HCT116 (cell line): ENCODE measurements around the gene CASP5. TPM values are rescaled to one million over a fixed set of nuclear protein-coding genes. Genes with fewer than 3 reads are reported as not detected.

ENCODE experiments used
- ATAC-seq: fragments of 200-7000 bp; cut with Tn5 transposase; 2 replicates; pipeline ENCODE4 v1.9.1; 2020; ENCODE audit warnings: mild to moderate bottlenecking, moderate library complexity
- BruUV-seq: library from RNA; stranded (reverse); fragments of 400-500 nt; replicated peaks from 2 replicates; lab custom pipeline; 2021; lab: Mats Ljungman, UMichigan
- CTCF ChIA-PET: fragments of 300-600 bp; sonication (Branson Sonifier 250); formaldehyde crosslinking; loops from one replicate; lab custom pipeline; 2021; ENCODE audit warnings: antibody characterized with exemption; lab: Charles Lee
- POLR2A ChIA-PET: fragments of 300-600, 350-600 bp; sonication (Branson Sonifier 250); formaldehyde crosslinking; loops from one replicate; lab custom pipeline; 2021; ENCODE audit warnings: antibody characterized with exemption; lab: Charles Lee
- RAD21 ChIA-PET, 2 experiments: fragments of 300-600 bp; sonication (Branson Sonifier 250); formaldehyde crosslinking; loops; one replicate each; lab custom pipeline; 2023; ENCODE audit warnings: low total read pairs in 2 of 2; ENCODE audit not compliant: uncharacterized antibody in 2 of 2, unreplicated experiment in 2 of 2, low non-redundant PET in 1 of 2; lab: Charles Lee
- DNase-seq: peaks from one replicate; pipeline ENCODE4 v3.0.0-alpha.2; 2010; ENCODE audit warnings: low read depth, low spot score
- H2AFZ ChIP-seq: fragments of 200-600 bp; shearing (Covaris generic), sonication (generic); 2 replicates; pipeline ENCODE4 v1.6.1; 2017; ENCODE audit warnings: low read depth, mixed run types, mixed read lengths, antibody characterized with exemption, low read length; ENCODE audit not compliant: poor library complexity, severe bottlenecking
- H3K27ac ChIP-seq: 2 replicates; pipeline ENCODE4 v1.5.1; 2012; ENCODE audit warnings: low read depth, low read length
- H3K27me3 ChIP-seq: fragments of 200-600 bp; sonication (generic); 2 replicates; pipeline ENCODE4 v1.6.1; 2016; ENCODE audit warnings: mixed run types, low read length, mixed read lengths; ENCODE audit not compliant: insufficient read depth
- H3K36me3 ChIP-seq, 2 experiments: fragments of 200-500 bp in 1 of 2; fragments of 200-600 bp in 1 of 2; sonication (Bioruptor generic) in 1 of 2; sonication (generic) in 1 of 2; 2 replicates each; pipeline versions ENCODE4 v1.5.1 to v1.6.1; 2014 to 2016; ENCODE audit warnings: low read length in 2 of 2, inconsistent platforms in 1 of 2, mixed read lengths in 1 of 2, mixed run types in 1 of 2; ENCODE audit not compliant: insufficient read depth in 2 of 2, control insufficient read depth in 1 of 2
- H3K4me1 ChIP-seq, 2 experiments: fragments of 200-600 bp in 1 of 2; sonication (generic) in 1 of 2; 2 replicates each; pipeline versions ENCODE4 v1.5.1 to v1.6.1; 2012 to 2017; ENCODE audit warnings: low read length in 2 of 2, inconsistent platforms in 1 of 2, mild to moderate bottlenecking in 1 of 2, mixed read lengths in 1 of 2, mixed run types in 1 of 2, moderate library complexity in 1 of 2; ENCODE audit not compliant: insufficient read depth in 2 of 2, control insufficient read depth in 1 of 2
- H3K4me2 ChIP-seq: fragments of 200-600 bp; sonication (generic); 2 replicates; pipeline ENCODE4 v1.6.1; 2017; ENCODE audit warnings: mixed run types, low read length, mixed read lengths
- H3K4me3 ChIP-seq, 2 experiments: fragments of 200-600 bp in 1 of 2; sonication (generic) in 1 of 2; replicated peaks in 1 of 2; 2 replicates each; pipeline ENCODE4 v1.5.1; 2011 to 2016; ENCODE audit warnings: low read length in 2 of 2, control low read depth in 1 of 2, low read depth in 1 of 2, mild to moderate bottlenecking in 1 of 2, mixed read lengths in 1 of 2, mixed run types in 1 of 2
- H3K79me2 ChIP-seq: fragments of 200-600 bp; sonication (generic); 2 replicates; pipeline ENCODE4 v1.6.1; 2017; ENCODE audit warnings: mild to moderate bottlenecking, mixed run types, low read length, moderate library complexity, mixed read lengths; ENCODE audit not compliant: insufficient read depth
- H3K9ac ChIP-seq: fragments of 200-600 bp; sonication (generic); 2 replicates; pipeline ENCODE4 v1.6.1; 2016; ENCODE audit warnings: low read length, mixed read lengths
- H3K9me2 ChIP-seq: fragments of 200-600 bp; sonication (generic), shearing (Covaris generic); 2 replicates; pipeline ENCODE4 v1.6.1; 2017; ENCODE audit warnings: mixed run types, mild to moderate bottlenecking, moderate library complexity; ENCODE audit not compliant: insufficient read depth
- H3K9me3 ChIP-seq, 2 experiments: fragments of 200-500 bp in 1 of 2; fragments of 200-600 bp in 1 of 2; sonication (Bioruptor generic) in 1 of 2; sonication (generic) in 1 of 2; 2 replicates each; pipeline ENCODE4 v1.6.1; 2014 to 2017; ENCODE audit warnings: low read length in 2 of 2, mixed read lengths in 2 of 2, inconsistent platforms in 1 of 2, low read depth in 1 of 2, mild to moderate bottlenecking in 1 of 2, mixed run types in 1 of 2, moderate library complexity in 1 of 2; ENCODE audit not compliant: control insufficient read depth in 1 of 2, insufficient read depth in 1 of 2
- H4K20me1 ChIP-seq: fragments of 200-600 bp; sonication (generic), shearing (Covaris generic); 2 replicates; pipeline ENCODE4 v1.6.1; 2017; ENCODE audit warnings: mixed run types, mild to moderate bottlenecking, moderate library complexity; ENCODE audit not compliant: insufficient read depth
- CTCF ChIP-seq, 3 experiments: fragments of 200-600 bp in 1 of 3; sonication (generic) in 1 of 3; IDR thresholded peaks in 2 of 3; conservative IDR thresholded peaks in 1 of 3; 2 replicates each; pipeline ENCODE4 v1.5.1; 2012 to 2017; ENCODE audit warnings: low read depth in 2 of 3, low read length in 2 of 3, antibody characterized with exemption in 1 of 3, borderline replicate concordance in 1 of 3, control low read depth in 1 of 3, mild to moderate bottlenecking in 1 of 3, mixed read lengths in 1 of 3, mixed run types in 1 of 3, moderate library complexity in 1 of 3; ENCODE audit not compliant: insufficient read depth in 1 of 3
- EGR1 ChIP-seq: IDR thresholded peaks from 2 replicates; pipeline ENCODE4 v1.6.1; 2012; ENCODE audit warnings: low read depth
- EZH2 ChIP-seq: fragments of 200-600 bp; sonication (generic); IDR thresholded peaks from 2 replicates; pipeline ENCODE4 v1.6.1; 2017; ENCODE audit warnings: antibody characterized with exemption, mixed run types
- EZH2phosphoT487 ChIP-seq: fragments of 200-600 bp; IDR thresholded peaks from 2 replicates; pipeline ENCODE4 v1.6.1; 2018; ENCODE audit warnings: antibody characterized with exemption, borderline replicate concordance
- JUND ChIP-seq: IDR thresholded peaks from 2 replicates; pipeline ENCODE4 v1.6.1; 2012
- POLR2A ChIP-seq: IDR thresholded peaks from 2 replicates; pipeline ENCODE4 v1.7.0; 2011; ENCODE audit warnings: borderline replicate concordance; ENCODE audit not compliant: insufficient read depth, insufficient read length; ENCODE audit errors: extremely low read depth
- RAD21 ChIP-seq: IDR thresholded peaks from 2 replicates; pipeline ENCODE4 v1.6.1; 2012; ENCODE audit warnings: low read depth, mild to moderate bottlenecking
- SIN3A ChIP-seq: IDR thresholded peaks from 2 replicates; pipeline ENCODE4 v1.6.1; 2012; ENCODE audit warnings: low read depth
- TCF7L2 ChIP-seq: IDR thresholded peaks from 2 replicates; pipeline ENCODE4 v1.7.0; 2011; ENCODE audit warnings: borderline replicate concordance, inconsistent platforms; ENCODE audit not compliant: insufficient read depth, insufficient read length; ENCODE audit errors: extremely low read depth
- YY1 ChIP-seq: IDR thresholded peaks from 2 replicates; pipeline ENCODE4 v1.6.1; 2011; ENCODE audit warnings: low read length, low read depth, moderate library complexity, mild to moderate bottlenecking; ENCODE audit not compliant: insufficient replicate concordance; ENCODE audit errors: extremely low read depth
- ZFX ChIP-seq: fragments of 450-650 bp; IDR thresholded peaks from 2 replicates; pipeline ENCODE4 v1.6.1; 2017
- intact Hi-C: fragments of 100-400 bp; cut with micrococcal nuclease; formaldehyde crosslinking; loops from 2 replicates; pipeline ENCODE4 v1.10.0; 2022
- total RNA-seq: library from RNA; stranded (reverse); gene quantifications from one replicate; pipeline ENCODE4 v1.2.1, GENCODE V29; 2021; ENCODE audit not compliant: unreplicated experiment
- TF ChIP-seq, protein P1 (sequence below): IDR thresholded peaks from 2 replicates; pipeline ENCODE4 v1.6.1; 2011; ENCODE audit warnings: mild to moderate bottlenecking, low read length, moderate library complexity; ENCODE audit not compliant: insufficient replicate concordance; ENCODE audit errors: extremely low read depth
- TF ChIP-seq, protein P2 (sequence below): IDR thresholded peaks from 2 replicates; pipeline ENCODE4 v1.6.1; 2012

Gene CASP5
- total RNA-seq, 1 experiment from 2014 or later: not detected

GRCh38 chr11:104970756-104971155, 52.2 kb downstream of the CASP5 start:
- Histone ChIP-seq H3K79me2 (no peaks in the 10 kb centered on the region), H3K27me3 (no peaks in the 10 kb centered on the region), H3K36me3 (no peaks in the 10 kb centered on the region), H3K4me3 (no peak overlapping the region), H3K4me1 (peaks cover 8 to 24% of the 10 kb centered on the region in 2 experiments), H3K4me2 (no peak overlapping the region), H3K9ac (no peak overlapping the region), H2AFZ (no peak overlapping the region), H3K9me3 (no peaks in the 10 kb centered on the region), H4K20me1 (no peaks in the 10 kb centered on the region), H3K9me2 (no peaks in the 10 kb centered on the region), H3K27ac (no peak overlapping the region)
- no peak for DNase-seq
- POLR2A ChIA-PET: no interaction called here
- intact Hi-C loops: no loop called here
- RAD21 ChIA-PET: no interaction called here
- CTCF ChIA-PET: no interaction called here
- no peak for ATAC-seq
- BruUV-seq: no TSS peak
- TF ChIP-seq POLR2A: no peak
- TF ChIP-seq, all 23 proteins: peak for 0

DNA sequence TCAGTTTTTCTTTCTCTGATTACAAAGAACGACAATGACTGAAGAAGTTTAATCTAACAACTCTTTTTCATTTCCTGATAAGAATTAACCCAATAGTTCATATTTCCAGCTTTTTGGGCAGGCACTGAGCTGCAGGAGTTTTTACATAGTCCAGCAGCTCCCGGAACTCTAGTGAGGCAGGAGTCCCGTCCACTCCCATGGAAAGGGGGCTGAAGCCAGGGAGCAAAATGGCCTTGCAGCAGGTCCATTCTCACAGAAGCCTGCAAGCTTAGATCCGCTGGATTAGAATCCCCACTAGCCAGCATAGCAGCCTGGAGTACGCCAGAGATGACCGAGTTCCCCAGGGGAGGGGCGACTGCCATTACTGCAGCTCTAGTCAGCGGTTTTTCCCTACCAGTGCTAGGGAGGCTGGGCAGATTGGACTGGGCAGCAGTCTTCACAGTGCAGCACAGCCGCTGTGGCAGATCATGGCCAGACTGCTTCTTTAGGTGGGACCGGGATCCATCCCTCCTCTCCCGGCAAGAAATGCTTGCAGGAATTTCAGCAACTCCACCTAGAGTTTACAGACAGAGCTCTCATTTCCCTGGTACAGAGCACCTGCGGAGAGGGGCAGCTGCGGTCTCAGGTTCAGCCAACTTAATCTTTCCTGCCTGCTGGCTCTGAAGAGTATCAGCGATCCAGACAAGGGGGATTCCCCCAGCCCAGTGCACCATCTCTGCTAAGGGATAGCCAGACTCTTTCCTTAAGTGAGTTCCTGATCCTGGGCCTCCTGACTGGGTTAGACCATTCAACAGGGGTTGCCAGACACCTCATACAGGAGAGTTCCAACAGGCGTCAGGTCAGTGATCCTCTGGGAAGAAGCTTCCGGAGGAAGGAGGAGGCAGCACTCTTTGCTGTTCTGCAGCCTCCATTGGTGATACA, 53.9 kb downstream of the CASP5 start:
- H3K9me3 ChIP-seq: no peaks in the 10 kb centered on the region
- H3K9me2 ChIP-seq: no peaks in the 10 kb centered on the region
- peak overlapping the region; percentile 53 to 64; a peak in 3 of 4 replicates for H3K4me3 ChIP-seq
- TF ChIP-seq RAD21 (no peak), EGR1 (no peak), JUND (no peak), EZH2phosphoT487 (no peak), SIN3A (no peak; the same call in 1 of the 2 replicates), TCF7L2 (no peak), ZFX (no peak), YY1 (no peak), CTCF (IDR thresholded peaks at IDR 0.05 in 2 of 3, conservative IDR thresholded peaks at IDR 0.05 in 1 of 3; ENCODE audit: borderline replicate concordance in 1 of 3, insufficient read depth in 1 of 3, low read depth in 2 of 3, low read length in 2 of 3) (no peak), EZH2 (no peak)
- TF ChIP-seq, protein P1, sequence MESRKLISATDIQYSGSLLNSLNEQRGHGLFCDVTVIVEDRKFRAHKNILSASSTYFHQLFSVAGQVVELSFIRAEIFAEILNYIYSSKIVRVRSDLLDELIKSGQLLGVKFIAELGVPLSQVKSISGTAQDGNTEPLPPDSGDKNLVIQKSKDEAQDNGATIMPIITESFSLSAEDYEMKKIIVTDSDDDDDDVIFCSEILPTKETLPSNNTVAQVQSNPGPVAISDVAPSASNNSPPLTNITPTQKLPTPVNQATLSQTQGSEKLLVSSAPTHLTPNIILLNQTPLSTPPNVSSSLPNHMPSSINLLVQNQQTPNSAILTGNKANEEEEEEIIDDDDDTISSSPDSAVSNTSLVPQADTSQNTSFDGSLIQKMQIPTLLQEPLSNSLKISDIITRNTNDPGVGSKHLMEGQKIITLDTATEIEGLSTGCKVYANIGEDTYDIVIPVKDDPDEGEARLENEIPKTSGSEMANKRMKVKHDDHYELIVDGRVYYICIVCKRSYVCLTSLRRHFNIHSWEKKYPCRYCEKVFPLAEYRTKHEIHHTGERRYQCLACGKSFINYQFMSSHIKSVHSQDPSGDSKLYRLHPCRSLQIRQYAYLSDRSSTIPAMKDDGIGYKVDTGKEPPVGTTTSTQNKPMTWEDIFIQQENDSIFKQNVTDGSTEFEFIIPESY: no peak
- TF ChIP-seq, protein P2, sequence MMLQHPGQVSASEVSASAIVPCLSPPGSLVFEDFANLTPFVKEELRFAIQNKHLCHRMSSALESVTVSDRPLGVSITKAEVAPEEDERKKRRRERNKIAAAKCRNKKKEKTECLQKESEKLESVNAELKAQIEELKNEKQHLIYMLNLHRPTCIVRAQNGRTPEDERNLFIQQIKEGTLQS: no peak
- no peaks in the 10 kb centered on the region for H3K27me3 ChIP-seq
- intact Hi-C loops: no loop called here
- peak overlapping the region; percentile 93 for H2AFZ ChIP-seq
- H3K4me2 ChIP-seq: peak overlapping the region; percentile 81
- no peak overlapping the region for H3K27ac ChIP-seq
- H3K9ac ChIP-seq: peak overlapping the region; percentile 67
- peaks cover 8 to 26% of the 10 kb centered on the region in 2 experiments for H3K4me1 ChIP-seq
- ChIA-PET CTCF (no interaction called here), POLR2A (interaction anchor here (1.3 kb wide), 1 partner anchor 12 kb away, joined by 3 read pairs; no protein-coding TSS in a partner anchor), RAD21 (no interaction called here)
- DNase-seq (no peak), ATAC-seq (peak; percentile 55)
- H3K79me2 ChIP-seq: no peaks in the 10 kb centered on the region
- H4K20me1 ChIP-seq: no peaks in the 10 kb centered on the region
- BruUV-seq: no TSS peak
- no peaks in the 10 kb centered on the region for H3K36me3 ChIP-seq
